Fibroblast of peridontal ligament (primary cell): Measurements from ENCODE around the gene CDC27.
"Not testable (repeated sequence)": the region's sequence is repeated elsewhere in the genome, so short reads cannot be mapped to it uniquely, and the experiment has no call there.

Experiments used
- DNase-seq: peaks from one replicate; pipeline ENCODE4 v3.0.0-alpha.2; 2010; ENCODE audit errors: extremely low read depth

CDC27 gene

GRCh38 chr17:47134354-47134753 lies 54.7 kb downstream of the CDC27 start:
- DNase-seq = not testable (repeated sequence)

GRCh38 chr17:47131761-47132160 lies 57.3 kb downstream of the CDC27 start:
- DNase-seq = no peak

- not testable (repeated sequence) for DNase-seq
Measured at GRCh38 chr17:47126835-47127234, 62.3 kb downstream of the CDC27 start.

GRCh38 chr17:47123262-47123661 lies 65.8 kb downstream of the CDC27 start:
- DNase-seq = not testable (repeated sequence)

GRCh38 chr17:47120521-47121095 lies 68.5 kb downstream of the CDC27 start:
- DNase-seq = peak; percentile 37

- peak; percentile 69 for DNase-seq
Measured at GRCh38 chr17:47119746-47120520, 69.2 kb downstream of the CDC27 start.

- DNase-seq = no peak
Measured at GRCh38 chr17:47117386-47117785, 71.7 kb downstream of the CDC27 start.

GRCh38 chr17:47106130-47106529 lies 83.0 kb downstream of the CDC27 start:
- DNase-seq = no peak

GRCh38 chr17:47105246-47105645 lies 83.8 kb downstream of the CDC27 start:
- peak; percentile 39 for DNase-seq

GRCh38 chr17:47102914-47103313 lies 86.2 kb downstream of the CDC27 start:
- no peak for DNase-seq

- peak; percentile 87 for DNase-seq
Measured at GRCh38 chr17:47099987-47100711, 88.9 kb downstream of the CDC27 start.

- DNase-seq = no peak
Measured at GRCh38 chr17:47099451-47099986, 89.6 kb downstream of the CDC27 start.

GRCh38 chr17:47096343-47096742 lies 92.8 kb downstream of the CDC27 start:
- no peak for DNase-seq

- peak; percentile 5 for DNase-seq
Measured at GRCh38 chr17:47095268-47095667, 93.8 kb downstream of the CDC27 start.

- no peak for DNase-seq
Measured at GRCh38 chr17:47087093-47087492, 102.0 kb downstream of the CDC27 start.

GRCh38 chr17:47085736-47086135 lies 103.4 kb downstream of the CDC27 start:
- no peak for DNase-seq

GRCh38 chr17:47078801-47079200 lies 110.3 kb downstream of the CDC27 start:
- no peak for DNase-seq

- peak; percentile 21 for DNase-seq
Measured at GRCh38 chr17:47077576-47077975, 111.5 kb downstream of the CDC27 start.

GRCh38 chr17:47076171-47076570 lies 112.9 kb downstream of the CDC27 start:
- peak; percentile 85 for DNase-seq

- not testable (repeated sequence) for DNase-seq
Measured at GRCh38 chr17:47074361-47074760, 114.7 kb downstream of the CDC27 start.

- not testable (repeated sequence) for DNase-seq
Measured at GRCh38 chr17:47073629-47074028, 115.5 kb downstream of the CDC27 start.

GRCh38 chr17:47072886-47073285 lies 116.2 kb downstream of the CDC27 start:
- DNase-seq = peak; percentile 44
